Measurements from ENCODE around the gene SRD5A3.
"Not testable (repeated sequence)": the region's sequence is repeated elsewhere in the genome, so short reads cannot be mapped to it uniquely, and the experiment has no call there.

The SRD5A3 gene

GRCh38 chr4:55346851-55347255, 811 bp downstream of the SRD5A3 start:
- peak; percentile 35 for DNase-seq

GRCh38 chr4:55347610-55348228, 1.7 kb downstream of the SRD5A3 start:
- no peak for DNase-seq

GRCh38 chr4:55348466-55348865, 2.4 kb downstream of the SRD5A3 start:
- DNase-seq = no peak

GRCh38 chr4:55350870-55351269, 4.8 kb downstream of the SRD5A3 start:
- DNase-seq = not testable (repeated sequence)

- no peak for DNase-seq
Measured at GRCh38 chr4:55351824-55352223, 5.8 kb downstream of the SRD5A3 start.

- no peak for DNase-seq
Measured at GRCh38 chr4:55352726-55353125, 6.7 kb downstream of the SRD5A3 start.

GRCh38 chr4:55353228-55353747, 7.2 kb downstream of the SRD5A3 start:
- not testable (repeated sequence) for DNase-seq

- no peak for DNase-seq
Measured at GRCh38 chr4:55354648-55355047, 8.6 kb downstream of the SRD5A3 start.

- no peak for DNase-seq
Measured at GRCh38 chr4:55355555-55355954, 9.5 kb downstream of the SRD5A3 start.

GRCh38 chr4:55356991-55357461, 11.0 kb downstream of the SRD5A3 start:
- DNase-seq = no peak

GRCh38 chr4:55358246-55358645, 12.2 kb downstream of the SRD5A3 start:
- no peak for DNase-seq

GRCh38 chr4:55358668-55359067, 12.6 kb downstream of the SRD5A3 start:
- no peak for DNase-seq

GRCh38 chr4:55359397-55359916, 13.4 kb downstream of the SRD5A3 start:
- no peak for DNase-seq

- not testable (repeated sequence) for DNase-seq
Measured at GRCh38 chr4:55362938-55363337, 16.9 kb downstream of the SRD5A3 start.

GRCh38 chr4:55363691-55364351, 17.8 kb downstream of the SRD5A3 start:
- DNase-seq = no peak

- DNase-seq = no peak
Measured at GRCh38 chr4:55364691-55365344, 18.8 kb downstream of the SRD5A3 start.

- no peak for DNase-seq
Measured at GRCh38 chr4:55365345-55365728, 19.3 kb downstream of the SRD5A3 start.

- DNase-seq = no peak
Measured at GRCh38 chr4:55366621-55367020, 20.6 kb downstream of the SRD5A3 start.

GRCh38 chr4:55367084-55367722, 21.2 kb downstream of the SRD5A3 start:
- DNase-seq = no peak

- no peak for DNase-seq
Measured at GRCh38 chr4:55369968-55370367, 23.9 kb downstream of the SRD5A3 start.

- DNase-seq = no peak
Measured at GRCh38 chr4:55372259-55372658, 26.2 kb downstream of the SRD5A3 start.

GRCh38 chr4:55373461-55373860, 27.4 kb downstream of the SRD5A3 start:
- DNase-seq = no peak

GRCh38 chr4:55376698-55377097, 30.7 kb downstream of the SRD5A3 start:
- no peak for DNase-seq

Measured in stimulated activated CD8-positive, alpha-beta memory T cell treated with anti-CD3 and anti-CD28 coated beads, Interleukin-4, amount 100 ng/mL, for 48 hours (primary cell).